Gastrocnemius medialis (tissue), 4 donors: ENCODE data around the gene CHST1. TPM values are rescaled to one million over a fixed set of nuclear protein-coding genes. Genes with fewer than 3 reads are reported as not detected.
A peak's percentile ranks its signal among the peaks of the same experiment; 100 is the strongest.

ENCODE experiments used
- ATAC-seq, 2 donors: fragments of 150-250 bp; one replicate each; pipeline ENCODE4 v1.9.1; 2016
- DNase-seq, 2 donors: peaks; one replicate each; pipeline ENCODE4 v3.0.0-alpha.2; 2019
- H3K27ac ChIP-seq, 4 donors: fragments of 200-600 bp; sonication (generic); 1 replicate in 1 of 4; 2 replicates in 3 of 4; pipeline ENCODE4 v1.5.1; 2016 to 2018; ENCODE audit warnings: mild to moderate bottlenecking in 2 of 4, moderate library complexity in 1 of 4
- H3K27me3 ChIP-seq, 3 donors: fragments of 200-600 bp; sonication (generic) in 2 of 3; 1 replicate in 1 of 3; 2 replicates in 2 of 3; pipeline versions ENCODE4 v1.5.1 to v1.6.0; 2016 to 2019; ENCODE audit warnings: mild to moderate bottlenecking in 1 of 3, moderate library complexity in 1 of 3
- H3K36me3 ChIP-seq, 2 donors: fragments of 200-600 bp; sonication (generic) in 1 of 2; one replicate each; pipeline ENCODE4 v1.5.1; 2017 to 2018
- H3K4me1 ChIP-seq, 2 donors: fragments of 200-600 bp; sonication (generic) in 1 of 2; one replicate each; pipeline ENCODE4 v1.5.1; 2016 to 2017; ENCODE audit warnings: mild to moderate bottlenecking in 2 of 2
- H3K4me3 ChIP-seq, 4 donors: fragments of 200-600 bp; sonication (generic) in 3 of 4; 1 replicate in 1 of 4; 2 replicates in 3 of 4; pipeline ENCODE4 v1.5.1; 2016 to 2019; ENCODE audit warnings: mild to moderate bottlenecking in 2 of 4
- H3K9me3 ChIP-seq, 3 donors: fragments of 200-600 bp; sonication (generic) in 2 of 3; 1 replicate in 1 of 3; 2 replicates in 2 of 3; pipeline ENCODE4 v1.5.1; 2016 to 2019
- CTCF ChIP-seq, 5 experiments: fragments of 450-650 bp in 3 of 5; fragments of 200-600 bp in 2 of 5; sonication (generic) in 2 of 5; IDR thresholded peaks in 4 of 5; conservative IDR thresholded peaks in 1 of 5; 1 replicate in 4 of 5; 2 replicates in 1 of 5; pipeline ENCODE4 v1.5.1; 2016 to 2019; ENCODE audit warnings: antibody characterized with exemption in 5 of 5, mild to moderate bottlenecking in 3 of 5, moderate library complexity in 3 of 5
- POLR2A ChIP-seq, 2 donors: fragments of 450-650 bp; IDR thresholded peaks; one replicate each; pipeline ENCODE4 v1.6.1; 2017; ENCODE audit warnings: antibody characterized with exemption in 2 of 2, mild to moderate bottlenecking in 2 of 2, moderate library complexity in 2 of 2
- in situ Hi-C, 4 donors: fragments of 200-750 bp; cut with MboI; loops; one replicate each; pipeline versions ENCODE4 v1.15.0 to v1.8.0; 2017; ENCODE audit warnings: low sequenced_read_pairs in 4 of 4
- intact Hi-C: fragments of 100-400 bp; cut with DNase I; formaldehyde crosslinking; loops from one replicate; pipeline ENCODE4 v1.15.1; 2023; ENCODE audit warnings: low total_unique reads
- total RNA-seq, 4 donors: library from RNA; depleted of rRNA; stranded (reverse); fragments of >200 nt; gene quantifications; one replicate each; pipeline versions ENCODE4 v1.1.0 to v1.2.3, GENCODE V29; 2016

CHST1 gene
- total RNA-seq, 4 donors from 2014 or later, result 4.5 to 5.6 (median 5.0) TPM

- DNase-seq, result no peak
- H3K27ac ChIP-seq, result peak overlapping the region; percentile 36 to 77 (median 71)
- intact Hi-C loops, result no loop called here
- no peak for TF ChIP-seq CTCF (IDR thresholded peaks at IDR 0.05 in 4 of 5, conservative IDR thresholded peaks at IDR 0.05 in 1 of 5)
- no peak for TF ChIP-seq POLR2A (IDR thresholded peaks at IDR 0.05)
- no peak overlapping the region for H3K4me3 ChIP-seq
- peaks cover 21 to 26% (median 23%) of the 10 kb centered on the region in 3 donors for H3K27me3 ChIP-seq
- peaks cover 14 to 23% of the 10 kb centered on the region in 2 donors for H3K4me1 ChIP-seq
- H3K9me3 ChIP-seq, result no peaks in the 10 kb centered on the region
- in situ Hi-C loops, result loop anchor here in 3 of 4 donors (25.0 kb wide), 2 partner anchors 103 to 297 kb away; no protein-coding TSS in a partner anchor
- no peak for ATAC-seq
- no peaks in the 10 kb centered on the region for H3K36me3 ChIP-seq
Measured at GRCh38 chr11:45659031-45659817, 6.2 kb downstream of the CHST1 start.

- ATAC-seq (peak; percentile 15 to 34), DNase-seq (peak; percentile 45 to 48)
- Histone ChIP-seq H3K27me3 (peaks cover 18 to 20% (median 20%) of the 10 kb centered on the region in 3 donors), H3K27ac (peak overlapping the region; percentile 53 to 77 (median 76)), H3K4me1 (peaks cover 11 to 19% of the 10 kb centered on the region in 2 donors), H3K36me3 (no peaks in the 10 kb centered on the region), H3K4me3 (no peak overlapping the region), H3K9me3 (no peaks in the 10 kb centered on the region)
- intact Hi-C loops, result no loop called here
- no peak for TF ChIP-seq CTCF (IDR thresholded peaks at IDR 0.05 in 4 of 5, conservative IDR thresholded peaks at IDR 0.05 in 1 of 5)
- peak in 1 of 2 donors; percentile 32 for TF ChIP-seq POLR2A (IDR thresholded peaks at IDR 0.05)
- in situ Hi-C loops, result loop anchor here in 3 of 4 donors (25.0 kb wide), 2 partner anchors 104 to 296 kb away; no protein-coding TSS in a partner anchor
Measured at GRCh38 chr11:45658292-45658991, 7.0 kb downstream of the CHST1 start.

GRCh38 chr11:45657496-45658260, 7.7 kb downstream of the CHST1 start:
- Histone ChIP-seq H3K36me3 (no peaks in the 10 kb centered on the region), H3K4me1 (peaks cover 11 to 19% of the 10 kb centered on the region in 2 donors), H3K27ac (peak overlapping the region; percentile 53 to 77 (median 74)), H3K9me3 (no peaks in the 10 kb centered on the region), H3K27me3 (peaks cover 11 to 14% (median 14%) of the 10 kb centered on the region in 3 donors), H3K4me3 (no peak overlapping the region)
- DNase-seq (no peak), ATAC-seq (no peak)
- intact Hi-C loops (no loop called here), in situ Hi-C loops (loop anchor here in 3 of 4 donors (25.0 kb wide), 2 partner anchors 105 to 295 kb away; no protein-coding TSS in a partner anchor)
- no peak for TF ChIP-seq POLR2A (IDR thresholded peaks at IDR 0.05)
- no peak for TF ChIP-seq CTCF (IDR thresholded peaks at IDR 0.05 in 4 of 5, conservative IDR thresholded peaks at IDR 0.05 in 1 of 5)

- peaks cover 0 to 5% (median 5%) of the 10 kb centered on the region in 3 donors for H3K27me3 ChIP-seq
- intact Hi-C loops, result loop anchor here (1.0 kb wide), 3 partner anchors 116 to 285 kb away; no protein-coding TSS in a partner anchor
- DNase-seq, result no peak
- ATAC-seq, result no peak
- no peak for TF ChIP-seq CTCF (IDR thresholded peaks at IDR 0.05 in 4 of 5, conservative IDR thresholded peaks at IDR 0.05 in 1 of 5)
- in situ Hi-C loops, result loop anchor here in 3 of 4 donors (25.0 kb wide), 2 partner anchors 106 to 294 kb away; no protein-coding TSS in a partner anchor
- no peak overlapping the region for H3K27ac ChIP-seq
- H3K9me3 ChIP-seq, result no peaks in the 10 kb centered on the region
- H3K4me1 ChIP-seq, result peaks cover 11 to 17% of the 10 kb centered on the region in 2 donors
- no peaks in the 10 kb centered on the region for H3K36me3 ChIP-seq
- H3K4me3 ChIP-seq, result no peak overlapping the region
Measured at GRCh38 chr11:45655831-45656230, 9.6 kb downstream of the CHST1 start.
